Esophagus (tissue), 2 donors: ENCODE data around the gene F13A1. TPM values are rescaled to one million over a fixed set of nuclear protein-coding genes. Genes with fewer than 3 reads are reported as not detected.
"Not testable (repeated sequence)": the region's sequence is repeated elsewhere in the genome, so short reads cannot be mapped to it uniquely, and the experiment has no call there.

ENCODE experiments used
- H3K27ac ChIP-seq, 2 donors: one replicate each; pipeline ENCODE4 v1.5.1; 2013; ENCODE audit warnings: low read depth in 2 of 2, mild to moderate bottlenecking in 2 of 2, inconsistent platforms in 1 of 2, low read length in 1 of 2, moderate library complexity in 1 of 2
- H3K27me3 ChIP-seq, 2 donors: one replicate each; pipeline ENCODE4 v1.6.1; 2013; ENCODE audit warnings: low read length in 2 of 2, control low read depth in 1 of 2, mild to moderate bottlenecking in 1 of 2; ENCODE audit not compliant: insufficient read depth in 2 of 2, control insufficient read depth in 1 of 2
- H3K36me3 ChIP-seq, 2 donors: one replicate each; pipeline ENCODE4 v1.6.1; 2013; ENCODE audit warnings: low read length in 1 of 2; ENCODE audit not compliant: control insufficient read depth in 2 of 2, insufficient read depth in 2 of 2
- H3K4me1 ChIP-seq, 2 donors: one replicate each; pipeline ENCODE4 v1.6.1; 2013; ENCODE audit warnings: low read length in 1 of 2; ENCODE audit not compliant: control insufficient read depth in 2 of 2, insufficient read depth in 2 of 2
- H3K4me3 ChIP-seq, 2 donors: one replicate each; pipeline ENCODE4 v1.5.1; 2013; ENCODE audit warnings: low read length in 2 of 2, mild to moderate bottlenecking in 2 of 2, low read depth in 1 of 2, moderate library complexity in 1 of 2
- H3K9me3 ChIP-seq, 2 donors: one replicate each; pipeline ENCODE4 v1.6.1; 2013; ENCODE audit warnings: mild to moderate bottlenecking in 2 of 2, low read depth in 1 of 2, low read length in 1 of 2, moderate library complexity in 1 of 2; ENCODE audit not compliant: control insufficient read depth in 2 of 2, insufficient read depth in 1 of 2
- WGBS, 2 donors: extraction: QIAGEN DNeasy Blood & Tissue Kit; methylation state at CpG; one replicate each; pipeline ENCODE4 v1.1.7; 2013; 5-methylcytosine and 5-hydroxymethylcytosine counted together
- polyA plus RNA-seq, 2 donors: library from polyadenylated mRNA; stranded (reverse); fragments of 200-250 nt; gene quantifications; one replicate each; pipeline ENCODE4 v1.2.3, GENCODE V29; 2013
- donor health status: healthy with polysubstance abuse.
- donor health status: Bipolar disorder and iron deficiency.

Gene F13A1
- polyA plus RNA-seq, 2 donors, result 4.1 to 4.5 TPM

DNA sequence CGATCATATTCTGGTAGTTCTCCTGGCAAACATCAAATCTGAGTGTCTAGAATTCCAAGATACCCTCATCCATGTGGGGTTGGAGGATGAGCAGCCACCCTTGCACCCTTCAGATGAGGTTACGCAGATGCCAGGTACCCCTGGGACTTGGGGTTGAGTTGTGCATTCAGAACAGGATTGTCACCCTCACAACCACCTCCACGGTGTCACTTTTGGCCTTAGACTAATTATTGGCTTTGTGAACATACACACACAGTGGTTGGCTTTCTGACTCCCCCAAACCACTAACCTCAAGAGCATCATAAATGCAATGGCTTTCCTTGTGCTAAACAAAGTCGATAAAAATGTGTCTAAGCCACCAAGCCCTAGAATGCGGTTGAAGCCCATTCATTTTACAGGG, 2.9 kb upstream of the F13A1 start:
- Histone ChIP-seq H3K9me3 (peaks cover 0 to 2% of the 10 kb centered on the region in 2 donors), H3K4me1 (no peaks in the 10 kb centered on the region), H3K4me3 (no peak overlapping the region), H3K36me3 (no peaks in the 10 kb centered on the region), H3K27ac (no peak overlapping the region), H3K27me3 (peaks cover 0 to 12% of the 10 kb centered on the region in 2 donors)
- WGBS, 2 donors, result 86 to 89% methylated on average over 5 of the region's 5 CpGs

DNA sequence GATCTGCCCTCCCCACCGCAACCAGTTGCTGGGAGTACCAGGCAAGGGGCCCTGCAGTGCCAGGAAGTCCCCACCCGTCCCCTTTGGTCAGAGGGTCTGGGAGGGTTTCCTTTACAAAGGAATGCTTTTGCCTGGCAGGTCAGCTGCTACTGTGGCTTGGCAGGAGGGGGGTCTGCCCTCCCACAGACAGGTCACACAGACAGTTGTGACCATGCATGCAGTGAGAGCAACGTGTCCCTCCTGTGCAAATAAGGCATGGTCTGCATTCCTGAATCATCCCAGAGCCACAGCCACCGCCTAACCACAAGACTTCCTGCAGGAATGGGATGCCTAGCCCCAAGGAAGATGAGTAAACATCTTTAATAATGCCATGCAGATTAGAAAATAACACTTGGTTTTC, 439 bp upstream of the F13A1 start:
- no peak overlapping the region for H3K4me3 ChIP-seq
- peaks cover 0 to 2% of the 10 kb centered on the region in 2 donors for H3K9me3 ChIP-seq
- no peak overlapping the region for H3K27ac ChIP-seq
- H3K27me3 ChIP-seq, result peaks cover 0 to 12% of the 10 kb centered on the region in 2 donors
- no peaks in the 10 kb centered on the region for H3K36me3 ChIP-seq
- H3K4me1 ChIP-seq, result no peaks in the 10 kb centered on the region
- 10 to 16% methylated on average over 4 of the region's 4 CpGs for WGBS, 2 donors

DNA sequence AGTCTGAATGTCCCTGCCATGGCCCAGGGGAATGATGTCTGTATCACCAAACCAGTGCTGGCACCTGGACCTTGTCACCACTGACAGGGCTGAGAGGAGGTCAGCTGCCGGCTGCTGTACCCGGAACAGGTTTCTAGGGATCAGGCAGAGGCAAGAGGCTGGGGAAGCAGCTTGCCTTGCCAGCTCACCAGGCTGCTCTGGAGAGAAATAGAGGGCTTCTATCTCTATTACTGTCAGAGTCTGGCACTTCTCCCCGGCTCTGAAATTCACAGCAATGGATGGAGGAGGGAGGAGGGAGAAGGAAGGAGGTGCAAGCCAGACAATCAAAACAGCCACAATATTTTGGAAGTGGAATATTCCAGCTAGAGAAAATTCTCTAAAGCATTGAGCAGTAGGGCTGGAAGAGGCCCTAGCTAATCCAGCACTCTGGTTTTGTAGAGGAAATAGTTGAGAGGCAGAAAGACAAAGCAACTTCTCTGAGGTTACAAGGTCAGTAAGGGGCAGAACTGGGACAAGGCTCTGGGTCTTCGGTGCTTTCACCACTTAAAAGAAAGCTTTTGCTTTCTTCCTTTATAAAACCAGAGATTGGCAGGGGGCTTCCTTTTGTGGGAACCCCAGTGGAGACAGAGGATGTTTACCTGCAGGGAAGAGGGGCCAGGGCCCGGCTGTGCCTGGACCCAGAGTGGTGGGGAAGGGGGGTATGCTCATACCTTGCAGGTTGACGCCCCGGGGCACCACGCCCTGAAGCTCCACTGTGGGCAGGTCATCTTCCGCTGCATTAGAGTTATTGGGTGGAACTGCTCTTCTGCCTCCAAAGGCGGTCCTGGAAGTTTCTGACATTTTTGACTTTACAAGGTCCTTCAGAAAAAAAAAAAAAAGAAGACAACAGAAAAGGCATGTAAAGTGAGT, 2.4 kb downstream of the F13A1 start:
- Histone ChIP-seq H3K9me3 (peaks cover 0 to 2% of the 10 kb centered on the region in 2 donors), H3K36me3 (no peaks in the 10 kb centered on the region), H3K4me3 (no peak overlapping the region), H3K4me1 (no peaks in the 10 kb centered on the region), H3K27me3 (peaks cover 0 to 12% of the 10 kb centered on the region in 2 donors), H3K27ac (no peak overlapping the region)
- WGBS, 2 donors, result 42 to 45% methylated on average over 10 of the region's 10 CpGs

DNA sequence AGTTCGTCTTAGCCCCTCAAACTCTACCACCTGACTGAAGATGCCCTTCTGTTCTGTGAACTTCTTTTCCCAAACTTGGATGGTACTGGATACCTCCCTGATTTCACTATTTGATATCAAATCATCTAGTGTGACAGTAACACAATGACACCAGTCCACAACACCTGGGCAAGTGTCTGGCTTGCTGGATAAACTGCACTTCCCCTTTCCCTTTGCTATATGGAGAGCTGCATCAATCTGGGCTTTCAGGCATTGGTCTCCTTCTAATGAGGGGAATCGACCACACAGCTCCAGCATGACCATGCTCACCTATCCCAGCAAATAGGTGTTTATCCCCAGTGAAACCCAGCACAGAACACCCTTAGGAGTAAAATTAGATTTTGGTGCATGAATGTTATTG, 3.1 kb downstream of the F13A1 start:
- no peak overlapping the region for H3K27ac ChIP-seq
- H3K4me3 ChIP-seq, result no peak overlapping the region
- no peaks in the 10 kb centered on the region for H3K4me1 ChIP-seq
- peaks cover 0 to 2% of the 10 kb centered on the region in 2 donors for H3K9me3 ChIP-seq
- peaks cover 0 to 12% of the 10 kb centered on the region in 2 donors for H3K27me3 ChIP-seq
- no peaks in the 10 kb centered on the region for H3K36me3 ChIP-seq
- WGBS, 2 donors, result 48 to 57% methylated on average over 2 of the region's 2 CpGs

DNA sequence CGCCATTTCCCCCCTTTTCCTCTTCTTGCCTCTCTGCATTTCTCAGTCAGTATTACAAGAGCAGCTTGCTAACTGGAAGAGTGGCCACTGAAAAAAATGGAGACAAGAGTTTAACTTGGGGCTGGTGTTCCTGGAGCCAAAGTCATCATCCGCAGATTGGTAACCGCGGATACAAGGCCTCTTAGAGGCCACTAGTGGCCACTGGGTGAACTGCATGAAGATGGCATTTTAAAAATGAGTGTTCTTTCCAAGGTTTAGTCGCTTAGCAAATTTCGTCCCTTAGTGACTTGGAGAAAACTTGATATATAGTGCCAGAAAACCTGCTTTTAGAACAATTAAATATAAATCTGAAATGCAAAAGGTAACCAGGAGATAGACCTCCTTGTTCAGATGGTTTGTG, 4.8 kb downstream of the F13A1 start:
- no peaks in the 10 kb centered on the region for H3K36me3 ChIP-seq
- 22 to 29% methylated on average over 6 of the region's 6 CpGs for WGBS, 2 donors
- H3K4me3 ChIP-seq, result no peak overlapping the region
- H3K9me3 ChIP-seq, result peaks cover 0 to 2% of the 10 kb centered on the region in 2 donors
- no peak overlapping the region for H3K27ac ChIP-seq
- no peaks in the 10 kb centered on the region for H3K4me1 ChIP-seq
- H3K27me3 ChIP-seq, result peaks cover 0 to 10% of the 10 kb centered on the region in 2 donors

DNA sequence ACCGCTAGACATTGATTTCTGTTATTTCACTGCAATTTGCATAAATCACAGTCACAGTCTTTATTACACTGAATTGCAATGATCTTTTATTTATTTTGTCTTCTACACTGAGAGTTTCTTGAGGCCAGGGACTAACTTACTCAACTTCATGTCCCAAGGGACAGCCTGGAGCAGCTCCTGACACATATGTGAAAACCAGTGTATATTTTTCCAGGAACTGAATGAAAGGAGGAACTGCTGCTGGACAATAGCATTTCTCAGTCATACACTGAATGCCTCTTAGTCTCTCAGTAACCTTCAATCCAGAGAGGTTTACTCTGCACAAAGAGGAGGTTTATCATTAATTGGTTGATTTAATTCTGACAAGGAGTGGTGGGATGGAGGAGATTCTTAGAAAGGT, 5.9 kb downstream of the F13A1 start:
- 87 to 90% methylated on average over 1 of the region's 1 CpG for WGBS, 2 donors
- H3K4me1 ChIP-seq, result no peaks in the 10 kb centered on the region
- H3K27me3 ChIP-seq, result peaks cover 0 to 2% of the 10 kb centered on the region in 2 donors
- no peak overlapping the region for H3K4me3 ChIP-seq
- H3K36me3 ChIP-seq, result no peaks in the 10 kb centered on the region
- no peaks in the 10 kb centered on the region for H3K9me3 ChIP-seq
- H3K27ac ChIP-seq, result no peak overlapping the region

DNA sequence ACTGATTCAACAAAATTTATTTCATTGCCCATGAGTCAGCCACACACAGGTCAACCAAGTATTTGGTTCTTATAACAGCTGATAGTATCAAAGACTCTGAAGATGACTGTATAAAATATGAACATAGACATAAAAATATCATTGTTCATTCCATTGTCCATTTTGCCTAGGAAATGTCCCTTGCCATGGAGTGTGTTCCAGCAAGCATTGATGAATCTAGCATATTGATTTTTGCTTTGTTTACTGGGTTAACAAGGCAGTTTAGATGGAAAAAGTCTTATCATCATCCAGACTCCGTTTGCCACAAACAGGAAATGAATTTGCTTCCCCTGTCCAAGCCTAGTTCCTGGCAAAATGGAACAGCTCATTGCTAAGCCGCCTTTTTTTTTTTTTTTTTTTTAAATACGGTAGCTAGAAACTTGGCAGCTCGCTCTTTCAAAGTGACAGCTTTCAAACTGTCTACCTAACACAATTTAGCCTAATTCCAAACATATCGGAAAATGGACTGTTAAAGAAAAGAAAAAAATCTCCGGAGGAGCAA, 7.5 kb downstream of the F13A1 start:
- Histone ChIP-seq H3K4me3 (no peak overlapping the region), H3K36me3 (no peaks in the 10 kb centered on the region), H3K9me3 (no peaks in the 10 kb centered on the region), H3K4me1 (no peaks in the 10 kb centered on the region), H3K27me3 (no peaks in the 10 kb centered on the region), H3K27ac (no peak overlapping the region)
- WGBS, 2 donors, result 31 to 44% methylated on average over 5 to 6 of the region's 6 CpGs

DNA sequence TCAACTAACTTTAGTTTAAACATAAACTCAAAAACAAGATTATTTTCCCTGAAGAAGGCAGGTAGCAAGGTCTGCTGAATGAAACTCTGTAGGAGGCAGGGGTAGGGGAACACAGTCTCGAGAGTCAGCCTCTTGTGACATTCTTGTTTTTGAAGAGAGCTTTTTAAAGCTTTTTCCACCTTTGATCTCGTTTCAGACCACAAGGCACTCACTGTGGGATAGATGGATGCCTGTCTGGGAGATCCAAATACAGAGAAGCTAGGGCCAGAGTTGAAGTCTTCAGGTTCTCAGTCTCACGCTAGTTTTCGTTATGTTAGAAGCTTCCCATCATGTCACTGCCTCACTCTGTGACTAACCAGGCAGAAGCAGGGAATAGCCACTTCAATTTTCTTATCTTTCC, 14.9 kb downstream of the F13A1 start:
- WGBS, 2 donors, result 53 to 68% methylated on average over 4 of the region's 4 CpGs
- Histone ChIP-seq H3K27me3 (peaks cover 0 to 6% of the 10 kb centered on the region in 2 donors), H3K27ac (no peak overlapping the region), H3K36me3 (no peaks in the 10 kb centered on the region), H3K9me3 (no peaks in the 10 kb centered on the region), H3K4me1 (no peaks in the 10 kb centered on the region), H3K4me3 (no peak overlapping the region)

DNA sequence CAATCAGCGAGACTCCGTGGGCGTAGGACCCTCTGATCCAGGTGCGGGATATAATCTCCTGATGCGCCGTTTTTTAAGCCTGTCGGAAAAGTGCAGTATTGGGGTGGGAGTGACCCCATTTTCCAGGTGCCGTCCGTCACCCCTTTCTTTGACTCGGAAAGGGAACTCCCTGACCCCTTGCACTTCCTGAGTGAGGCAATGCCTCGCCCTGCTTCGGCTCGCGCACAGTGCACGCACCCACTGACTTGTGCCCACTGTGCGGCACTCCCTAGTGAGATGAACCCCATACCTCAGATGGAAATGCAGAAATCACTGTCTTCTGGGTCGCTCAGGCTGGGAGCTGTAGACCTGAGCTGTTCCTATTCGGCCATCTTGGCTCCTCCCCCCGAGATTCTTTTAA, 20.1 kb downstream of the F13A1 start:
- WGBS, 2 donors, result 83 to 92% methylated on average over 19 of the region's 19 CpGs
- not testable (repeated sequence) for H3K27me3 ChIP-seq, H3K36me3 ChIP-seq, H3K9me3 ChIP-seq, H3K4me1 ChIP-seq, H3K27ac ChIP-seq, H3K4me3 ChIP-seq

DNA sequence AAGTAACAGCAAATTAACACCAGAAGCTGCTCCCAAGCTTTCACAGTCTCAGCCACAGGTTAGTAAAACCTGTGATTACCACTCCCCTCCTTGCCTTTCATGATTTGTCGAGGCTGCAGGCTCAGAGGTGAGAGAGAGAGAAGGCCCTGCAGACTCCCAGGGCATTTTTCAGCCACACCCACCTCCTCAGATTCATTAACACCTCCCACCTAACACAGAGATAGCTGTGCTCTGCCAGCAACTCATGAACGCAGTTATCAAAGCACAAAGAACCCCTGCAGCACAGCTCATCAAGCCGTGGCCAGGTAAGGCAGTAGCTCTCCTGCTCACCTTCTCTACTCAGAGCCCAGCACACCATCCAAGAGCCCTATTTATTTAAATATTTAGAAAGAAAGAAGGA, 27.1 kb downstream of the F13A1 start:
- 24 to 25% methylated on average over 3 of the region's 3 CpGs for WGBS, 2 donors
- Histone ChIP-seq H3K36me3 (no peaks in the 10 kb centered on the region), H3K27ac (no peak overlapping the region), H3K4me1 (no peaks in the 10 kb centered on the region), H3K4me3 (no peak overlapping the region), H3K27me3 (no peaks in the 10 kb centered on the region), H3K9me3 (peaks cover 0 to 2% of the 10 kb centered on the region in 2 donors)
